Activated T-helper 1 cell treated with anti-CD3 and anti-CD28 coated beads, Interleukin-12 subunit alpha, Interleukin-12 subunit beta, Interleukin-2, Interleukin-4 antibody, amounts not matched to agents 30 ng/mL and 10 ng/mL and 1 ng/mL, durations not matched to agents 14 hours and 24 hours and 36 hours (primary cell): ENCODE measurements around the gene INTS15. TPM values are rescaled to one million over a fixed set of nuclear protein-coding genes. Genes with fewer than 3 reads are reported as not detected.

ENCODE experiments used
- DNase-seq: peaks from one replicate; pipeline ENCODE4 v3.0.0; 2021; ENCODE audit warnings: low spot score
- H3K27ac Mint-ChIP-seq: one replicate; pipeline ENCODE4 v1.8.0; 2021; ENCODE audit warnings: mild to moderate bottlenecking, mixed read lengths
- H3K27me3 Mint-ChIP-seq: one replicate; pipeline ENCODE4 v1.8.0; 2022; ENCODE audit warnings: mild to moderate bottlenecking, moderate library complexity, mixed read lengths; ENCODE audit not compliant: insufficient read depth
- H3K36me3 Mint-ChIP-seq: one replicate; pipeline ENCODE4 v1.8.0; 2021; ENCODE audit warnings: low read depth, mixed read lengths
- H3K4me1 Mint-ChIP-seq: one replicate; pipeline ENCODE4 v1.8.0; 2021; ENCODE audit warnings: low read depth, mixed read lengths
- H3K4me3 Mint-ChIP-seq: one replicate; pipeline ENCODE4 v1.8.0; 2021; ENCODE audit warnings: mild to moderate bottlenecking, moderate library complexity, mixed read lengths
- H3K9me3 Mint-ChIP-seq: one replicate; pipeline ENCODE4 v1.8.0; 2021; ENCODE audit warnings: mixed read lengths
- intact Hi-C: fragments of 100-400 bp; cut with micrococcal nuclease; formaldehyde crosslinking; loops from one replicate; pipeline ENCODE4 v1.15.1; 2024
- total RNA-seq: library from RNA; stranded (reverse); gene quantifications from 2 replicates; pipeline ENCODE4 v1.2.3, GENCODE V29; 2022

The INTS15 gene
- total RNA-seq, 1 donor from 2014 or later: 44.6 TPM

DNA sequence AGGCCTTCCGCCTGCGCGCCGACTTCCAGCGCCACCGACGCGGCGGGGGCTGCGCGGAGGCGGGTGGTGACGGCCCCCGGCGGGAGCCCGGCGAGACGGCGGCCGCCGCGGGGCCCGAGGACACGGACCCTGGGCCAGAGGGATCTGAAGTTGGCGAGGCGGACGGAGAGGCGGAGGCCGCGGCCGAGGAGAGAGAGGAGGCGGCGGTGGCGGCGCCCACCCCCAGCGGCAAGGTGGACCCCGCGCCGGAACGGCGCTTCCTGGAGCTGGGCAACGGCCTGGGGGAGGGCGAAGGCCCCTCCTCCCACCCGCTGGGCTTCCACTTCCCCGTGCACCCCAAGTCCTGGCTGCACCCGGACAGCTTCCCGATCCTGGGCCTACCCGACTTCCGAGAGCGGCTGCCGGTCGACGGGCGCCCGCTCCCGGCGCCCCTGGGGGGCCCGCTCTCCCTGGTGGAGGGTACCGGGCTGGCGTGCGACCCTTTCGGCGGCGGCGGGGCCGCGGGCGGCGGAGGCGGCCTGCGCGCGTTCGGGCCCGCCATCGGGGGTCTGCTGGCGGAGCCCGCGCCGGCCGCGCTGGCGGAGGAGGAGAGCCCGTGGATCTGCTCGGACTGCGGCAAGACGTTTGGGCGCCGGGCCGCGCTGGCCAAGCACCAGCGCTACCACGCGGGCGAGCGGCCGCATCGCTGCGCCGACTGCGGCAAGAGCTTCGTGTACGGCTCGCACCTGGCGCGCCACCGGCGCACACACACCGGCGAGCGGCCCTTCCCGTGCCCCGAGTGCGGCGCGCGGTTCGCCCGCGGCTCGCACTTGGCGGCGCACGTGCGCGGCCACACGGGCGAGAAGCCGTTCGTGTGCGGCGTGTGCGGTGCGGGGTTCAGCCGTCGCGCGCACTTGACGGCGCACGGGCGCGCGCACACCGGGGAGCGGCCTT is 63.5 kb downstream of the INTS15 start:
- H3K4me3 Mint-ChIP-seq: no peak overlapping the region
- no peak overlapping the region for H3K27ac Mint-ChIP-seq

DNA sequence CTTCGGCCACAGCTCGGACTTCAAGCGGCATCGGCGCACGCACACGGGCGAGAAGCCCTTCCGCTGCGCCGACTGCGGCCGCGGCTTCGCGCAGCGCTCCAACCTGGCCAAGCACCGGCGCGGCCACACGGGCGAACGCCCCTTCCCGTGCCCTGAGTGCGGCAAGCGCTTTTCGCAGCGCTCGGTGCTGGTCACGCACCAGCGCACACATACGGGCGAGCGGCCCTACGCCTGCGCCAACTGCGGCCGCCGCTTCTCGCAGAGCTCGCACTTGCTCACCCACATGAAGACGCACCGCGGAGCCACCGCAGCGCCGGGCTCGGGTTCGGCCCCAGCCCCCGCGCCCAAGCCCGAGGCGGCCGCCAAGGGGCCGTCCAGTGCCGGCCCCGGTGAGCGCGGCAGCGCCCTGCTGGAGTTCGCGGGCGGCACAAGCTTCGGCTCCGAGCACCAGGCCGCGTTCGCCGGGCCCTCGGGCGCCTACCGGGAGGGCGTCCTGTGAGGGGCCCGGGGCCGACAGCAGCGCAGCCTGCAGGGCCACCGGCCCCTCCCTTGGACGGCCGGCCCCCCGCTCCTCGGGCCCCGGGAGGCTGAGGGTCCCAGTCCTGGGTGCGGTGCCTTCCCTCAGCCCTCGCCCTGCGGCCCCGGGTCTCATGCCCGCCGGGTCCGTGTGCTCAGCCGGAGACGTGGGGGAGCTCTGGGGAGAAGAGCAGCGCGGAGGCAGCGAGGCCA is 64.5 kb downstream of the INTS15 start:
- intact Hi-C loops: no loop called here
- no peak for DNase-seq
- Mint-ChIP-seq H3K4me1 (no peaks in the 10 kb centered on the region), H3K27ac (no peak overlapping the region), H3K4me3 (no peak overlapping the region), H3K36me3 (peaks cover 34% of the 10 kb centered on the region), H3K27me3 (no peaks in the 10 kb centered on the region), H3K9me3 (peaks cover 11% of the 10 kb centered on the region)

More for the DNA sequence above, 63.5 kb downstream of the INTS15 start:
- Mint-ChIP-seq H3K4me1 (no peaks in the 10 kb centered on the region), H3K36me3 (peaks cover 39% of the 10 kb centered on the region), H3K9me3 (peaks cover 11% of the 10 kb centered on the region), H3K27me3 (no peaks in the 10 kb centered on the region)
- intact Hi-C loops: no loop called here
- DNase-seq: no peak

DNA sequence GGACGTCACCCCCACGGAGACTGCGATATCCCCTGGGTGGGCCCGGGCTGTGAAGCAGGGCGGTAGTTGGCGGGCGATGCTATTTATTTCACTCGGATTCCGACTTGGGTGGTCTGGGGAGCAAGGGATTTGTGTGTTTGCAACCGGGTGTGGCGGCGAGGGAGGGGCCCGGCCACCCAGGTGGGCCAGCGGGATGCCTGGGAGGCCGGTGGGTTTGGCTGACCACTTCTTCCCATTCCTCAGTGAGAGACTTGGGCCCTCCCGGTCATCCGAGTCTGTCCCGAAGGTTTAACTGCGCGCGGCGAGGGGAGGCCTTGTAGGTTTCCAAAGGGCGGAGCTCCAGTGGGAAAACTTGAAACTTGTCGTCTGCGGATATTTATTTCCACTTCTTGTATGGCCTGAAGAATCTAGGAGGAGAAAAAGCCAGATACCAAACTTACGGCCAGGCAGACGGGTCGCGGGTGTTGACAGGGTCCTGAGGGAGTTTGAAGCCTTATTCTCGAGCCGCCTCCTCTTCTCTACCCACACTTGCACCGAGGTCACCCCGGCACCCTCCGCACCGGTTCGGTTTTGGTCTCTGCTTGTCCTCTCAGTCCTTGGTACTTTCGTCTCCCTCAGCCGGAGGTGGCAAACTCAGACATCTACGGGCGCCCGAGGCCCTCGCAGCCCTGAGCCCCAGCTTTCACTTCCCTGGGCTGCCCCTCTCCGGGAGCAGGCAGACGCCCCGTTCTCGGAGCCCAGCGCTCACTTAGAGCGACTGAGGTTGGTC is 65.2 kb downstream of the INTS15 start:
- H3K9me3 Mint-ChIP-seq: peaks cover 7% of the 10 kb centered on the region
- intact Hi-C loops: no loop called here

DNA sequence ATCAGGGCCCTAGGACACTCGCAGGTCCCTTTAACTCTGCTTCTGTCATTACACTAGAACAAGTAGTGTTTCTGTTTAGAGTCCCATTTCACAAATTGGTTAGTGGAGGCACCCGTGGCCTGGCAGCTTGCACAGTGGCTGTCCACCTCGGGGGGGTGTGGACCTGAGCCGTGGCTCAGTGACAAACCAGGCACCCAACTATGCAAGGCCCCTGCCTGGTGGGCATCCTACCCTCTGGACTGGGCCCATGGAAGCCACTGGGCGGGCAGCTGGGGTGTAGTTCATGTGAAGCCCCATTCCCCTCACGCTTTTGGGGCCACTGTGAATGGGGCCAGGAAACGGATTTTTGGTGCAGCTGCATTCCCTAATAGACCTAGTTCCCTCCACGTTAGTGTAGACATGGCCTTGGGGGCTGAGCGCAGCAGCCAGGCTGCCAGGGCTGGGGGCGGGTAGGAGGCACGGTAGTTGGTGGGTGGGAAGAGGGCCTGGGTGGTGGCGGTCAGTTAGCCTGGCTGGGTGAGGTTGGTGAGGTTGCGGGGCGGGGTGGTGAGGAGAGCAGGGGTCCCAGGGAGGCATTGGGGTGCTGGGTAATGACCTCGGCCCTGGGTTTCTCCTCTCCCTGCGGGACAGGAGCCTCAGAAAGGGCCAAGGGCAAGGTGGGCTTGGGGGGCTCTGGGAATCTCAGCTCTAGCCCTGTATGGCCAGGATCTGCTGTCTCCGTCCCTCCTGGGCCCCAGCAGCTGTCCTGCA is 66.0 kb downstream of the INTS15 start:
- H3K4me1 Mint-ChIP-seq: no peaks in the 10 kb centered on the region
- H3K27ac Mint-ChIP-seq: no peak overlapping the region
- intact Hi-C loops: no loop called here
- peaks cover 20% of the 10 kb centered on the region for H3K36me3 Mint-ChIP-seq
- no peak for DNase-seq
- no peaks in the 10 kb centered on the region for H3K27me3 Mint-ChIP-seq
- H3K4me3 Mint-ChIP-seq: no peak overlapping the region
- peaks cover 1% of the 10 kb centered on the region for H3K9me3 Mint-ChIP-seq

More for the DNA sequence above, 65.2 kb downstream of the INTS15 start:
- Mint-ChIP-seq H3K36me3 (peaks cover 28% of the 10 kb centered on the region), H3K27me3 (no peaks in the 10 kb centered on the region), H3K27ac (no peak overlapping the region), H3K4me3 (no peak overlapping the region), H3K4me1 (no peaks in the 10 kb centered on the region)
- no peak for DNase-seq

DNA sequence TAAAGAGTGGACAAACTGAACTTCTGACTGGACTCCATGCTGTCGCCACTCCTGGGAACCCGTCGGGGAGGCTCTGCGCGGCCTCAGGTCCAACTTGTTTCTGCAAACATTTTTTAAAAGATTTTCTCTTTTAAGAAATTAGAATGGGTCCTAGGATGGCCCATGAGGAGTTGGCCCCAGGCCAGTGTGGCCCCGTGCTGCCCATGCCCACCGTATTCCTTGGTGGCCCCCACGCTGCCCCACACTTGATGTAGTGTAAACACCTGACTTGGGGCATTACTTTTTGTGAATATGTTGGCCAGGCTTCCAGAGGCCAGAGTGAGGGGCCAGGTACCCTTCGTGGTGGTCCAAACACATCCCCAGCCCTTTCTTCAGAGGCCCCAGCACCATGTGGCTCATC is 66.6 kb downstream of the INTS15 start:
- intact Hi-C loops: no loop called here
- no peak overlapping the region for H3K4me3 Mint-ChIP-seq
- H3K9me3 Mint-ChIP-seq: peaks cover 5% of the 10 kb centered on the region
- H3K36me3 Mint-ChIP-seq: peaks cover 16% of the 10 kb centered on the region
- no peak for DNase-seq
- H3K27ac Mint-ChIP-seq: no peak overlapping the region
- H3K27me3 Mint-ChIP-seq: peaks cover 2% of the 10 kb centered on the region
- H3K4me1 Mint-ChIP-seq: no peaks in the 10 kb centered on the region

Other genes starting within 250 kb of the INTS15 start
- 8.2 and 12.4 TPM in 2 replicates for gene FAM220A, start 241.1 kb upstream of the INTS15 start, total RNA-seq
- gene RAC1, start 215.5 kb upstream of the INTS15 start, total RNA-seq: 160 and 163 TPM in 2 replicates
- 20.3 and 22.8 TPM in 2 replicates for gene DAGLB, start 142.1 kb upstream of the INTS15 start, total RNA-seq
- gene KDELR2, start 105.9 kb upstream of the INTS15 start, total RNA-seq: 73.0 and 74.6 TPM in 2 replicates
- 0.08 and 0.12 TPM in 2 replicates for gene GRID2IP, start 38.6 kb upstream of the INTS15 start, total RNA-seq
- gene ZDHHC4, start 12.6 kb upstream of the INTS15 start, total RNA-seq: 21.0 and 24.6 TPM in 2 replicates
- 0.41 and 0.42 TPM in 2 replicates for gene ZNF853, start 25.6 kb downstream of the INTS15 start, total RNA-seq
- 30.7 and 33.8 TPM in 2 replicates for gene ZNF316, start 47.3 kb downstream of the INTS15 start, total RNA-seq
- gene ZNF12, start 116.9 kb downstream of the INTS15 start, total RNA-seq: 19.7 and 20.9 TPM in 2 replicates
- 0.20 and 0.29 TPM in 2 replicates for gene RSPH10B2, start 164.1 kb downstream of the INTS15 start, total RNA-seq
- 78.5 and 94.8 TPM in 2 replicates for gene CCZ1B, start 236.3 kb downstream of the INTS15 start, total RNA-seq